Measurements from ENCODE around the gene SLC35G2. TPM values are rescaled to one million over a fixed set of nuclear protein-coding genes. Genes with fewer than 3 reads are reported as not detected.
A peak's percentile ranks its signal among the peaks of the same experiment; 100 is the strongest.
"Not testable (repeated sequence)": the region's sequence is repeated elsewhere in the genome, so short reads cannot be mapped to it uniquely, and the experiment has no call there.

The SLC35G2 gene
- total RNA-seq, 2 donors from 2014 or later: 3.4 to 9.6 TPM

- no peak for ATAC-seq (replicated peaks)
- no peak overlapping the region for H3K4me3 Mint-ChIP-seq
- H3K27ac Mint-ChIP-seq: no peak overlapping the region
Measured at GRCh38 chr3:136844724-136845123, 25.8 kb downstream of the SLC35G2 start.

DNA sequence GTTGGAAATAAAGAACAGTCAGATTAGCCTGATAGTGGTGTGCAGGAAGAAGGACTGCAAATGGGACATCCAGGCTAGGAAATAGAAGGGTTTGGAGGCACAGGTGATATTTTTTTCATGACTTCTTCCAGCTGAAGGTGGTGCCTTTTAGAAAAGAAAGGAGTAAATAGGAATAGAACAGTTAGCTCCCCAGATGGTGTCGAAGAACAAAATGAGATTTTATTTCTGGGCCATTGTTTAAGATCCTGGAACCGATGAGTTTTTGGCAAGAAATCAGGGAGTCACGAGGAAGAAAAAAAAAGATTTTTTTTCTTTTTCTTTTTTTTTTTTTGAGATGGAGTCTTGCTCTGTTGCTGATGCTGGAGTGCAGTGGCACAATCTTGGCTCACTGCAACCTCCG, 33.3 kb downstream of the SLC35G2 start:
- no peaks in the 10 kb centered on the region for H3K27me3 Mint-ChIP-seq
- H3K36me3 Mint-ChIP-seq (ENCODE audit: low read depth): peaks cover 18% of the 10 kb centered on the region
- H3K27ac Mint-ChIP-seq: no peak overlapping the region
- no peaks in the 10 kb centered on the region for H3K9me3 Mint-ChIP-seq
- H3K4me3 Mint-ChIP-seq: no peak overlapping the region
- ATAC-seq (replicated peaks): no peak
- H3K4me1 Mint-ChIP-seq: no peaks in the 10 kb centered on the region

More at GRCh38 chr3:136844724-136845123, 25.8 kb downstream of the SLC35G2 start:
- Mint-ChIP-seq H3K27me3 (no peaks in the 10 kb centered on the region), H3K9me3 (no peaks in the 10 kb centered on the region), H3K4me1 (peaks cover 4% of the 10 kb centered on the region), H3K36me3 (ENCODE audit: low read depth) (peaks cover 49% of the 10 kb centered on the region)

GRCh38 chr3:136856665-136857064, 37.7 kb downstream of the SLC35G2 start:
- peaks cover 25% of the 10 kb centered on the region for H3K36me3 Mint-ChIP-seq (ENCODE audit: low read depth)
- no peak overlapping the region for H3K4me3 Mint-ChIP-seq
- H3K27ac Mint-ChIP-seq: no peak overlapping the region
- ATAC-seq (replicated peaks): no peak
- no peaks in the 10 kb centered on the region for H3K27me3 Mint-ChIP-seq
- H3K4me1 Mint-ChIP-seq: peaks cover 19% of the 10 kb centered on the region
- H3K9me3 Mint-ChIP-seq: no peaks in the 10 kb centered on the region

DNA sequence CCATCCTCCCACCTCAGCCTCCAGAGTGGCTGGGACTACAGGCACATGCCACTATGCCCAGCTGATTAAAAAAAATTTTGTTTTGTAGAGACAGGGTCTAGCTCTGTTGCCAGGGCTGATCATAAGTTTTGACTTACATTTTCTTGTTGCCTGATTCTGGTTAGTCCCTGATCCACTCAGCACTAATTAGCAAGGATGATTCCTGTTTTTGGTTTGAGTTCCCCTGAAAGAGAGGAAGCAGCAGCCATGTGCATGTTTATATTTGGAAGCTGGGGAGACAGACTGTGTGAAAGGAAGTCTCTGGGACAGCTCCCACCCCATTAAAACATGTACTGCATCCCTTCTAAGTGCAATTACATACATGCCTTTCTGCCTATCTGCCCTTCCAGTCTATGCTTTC, 39.5 kb downstream of the SLC35G2 start:
- H3K4me3 Mint-ChIP-seq: no peak overlapping the region
- H3K36me3 Mint-ChIP-seq (ENCODE audit: low read depth): peaks cover 30% of the 10 kb centered on the region
- no peaks in the 10 kb centered on the region for H3K9me3 Mint-ChIP-seq
- no peaks in the 10 kb centered on the region for H3K27me3 Mint-ChIP-seq
- H3K4me1 Mint-ChIP-seq: peaks cover 19% of the 10 kb centered on the region
- no peak for ATAC-seq (replicated peaks)
- no peak overlapping the region for H3K27ac Mint-ChIP-seq

GRCh38 chr3:136860541-136860940, 41.6 kb downstream of the SLC35G2 start:
- peak overlapping the region; percentile 99 for H3K4me3 Mint-ChIP-seq
- peaks cover 19% of the 10 kb centered on the region for H3K4me1 Mint-ChIP-seq
- H3K9me3 Mint-ChIP-seq: no peaks in the 10 kb centered on the region
- no peaks in the 10 kb centered on the region for H3K27me3 Mint-ChIP-seq
- H3K27ac Mint-ChIP-seq: peak overlapping the region; percentile 95
- no peak for ATAC-seq (replicated peaks)
- peaks cover 28% of the 10 kb centered on the region for H3K36me3 Mint-ChIP-seq (ENCODE audit: low read depth)

DNA sequence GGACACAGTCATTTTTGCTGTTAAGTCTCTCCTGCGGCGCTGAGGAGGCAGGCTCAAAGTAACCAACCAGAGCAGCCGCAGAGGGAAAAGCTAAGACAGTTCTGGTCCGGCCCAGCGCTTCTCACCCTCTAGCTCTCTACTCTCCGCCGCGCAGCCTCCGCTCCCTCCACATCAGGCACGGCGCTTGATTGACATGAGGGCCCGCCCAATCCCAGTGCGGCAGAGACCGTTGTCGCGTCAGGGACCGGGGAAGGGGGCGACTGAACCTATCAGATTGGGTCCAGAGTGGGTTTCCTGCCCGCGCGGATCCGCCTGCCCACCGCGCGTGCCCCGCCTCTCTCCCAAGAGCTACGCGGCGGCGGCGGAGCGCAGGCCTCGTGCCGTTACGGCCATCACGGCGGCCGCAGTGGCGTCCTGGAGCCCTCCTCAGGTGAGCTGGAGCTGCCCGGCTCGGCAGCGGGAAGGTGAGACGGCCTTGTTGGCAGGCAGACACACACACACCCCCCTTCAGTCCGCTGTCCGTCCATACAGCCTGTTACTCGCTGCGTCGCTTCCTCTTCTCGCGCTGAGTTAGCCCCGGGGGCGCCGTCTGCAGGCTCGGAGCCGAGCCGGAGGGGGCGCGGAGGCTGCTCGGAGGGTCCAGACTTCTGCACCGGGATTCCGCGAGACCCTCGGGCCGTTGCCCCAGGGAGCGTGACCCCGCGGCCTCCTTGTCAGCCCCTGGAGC, 43.1 kb downstream of the SLC35G2 start, which contains the start of gene NCK1:
TSS of gene NCK1 (plus strand) at position 319 of the 727 bp plus-strand sequence. CDS start 65,794 bp downstream, outside the sequence.
- peaks cover 24% of the 10 kb centered on the region for H3K4me1 Mint-ChIP-seq
- H3K27ac Mint-ChIP-seq: peak within 1 kb of the TSS; percentile 95
- peak; percentile 98 for ATAC-seq (replicated peaks)

GRCh38 chr3:136862617-136863322, 43.8 kb downstream of the SLC35G2 start:
- Mint-ChIP-seq H3K27ac (peak overlapping the region; percentile 95), H3K27me3 (no peaks in the 10 kb centered on the region), H3K9me3 (no peaks in the 10 kb centered on the region), H3K4me1 (peaks cover 31% of the 10 kb centered on the region), H3K36me3 (ENCODE audit: low read depth) (peaks cover 47% of the 10 kb centered on the region), H3K4me3 (peak overlapping the region; percentile 99)
- peak; percentile 30 for ATAC-seq (replicated peaks)

More for the DNA sequence above, 43.1 kb downstream of the SLC35G2 start, which contains the start of gene NCK1:
- no peaks in the 10 kb centered on the region for H3K9me3 Mint-ChIP-seq
- H3K4me3 Mint-ChIP-seq: peak within 1 kb of the TSS; percentile 99
- peaks cover 43% of the 10 kb centered on the region for H3K36me3 Mint-ChIP-seq (ENCODE audit: low read depth)
- H3K27me3 Mint-ChIP-seq: no peaks in the 10 kb centered on the region

- no peak overlapping the region for H3K4me3 Mint-ChIP-seq
- no peaks in the 10 kb centered on the region for H3K27me3 Mint-ChIP-seq
- no peak for ATAC-seq (replicated peaks)
- peaks cover 5% of the 10 kb centered on the region for H3K9me3 Mint-ChIP-seq
- H3K36me3 Mint-ChIP-seq (ENCODE audit: low read depth): peaks cover 83% of the 10 kb centered on the region
- peaks cover 35% of the 10 kb centered on the region for H3K4me1 Mint-ChIP-seq
- H3K27ac Mint-ChIP-seq: no peak overlapping the region
Measured at GRCh38 chr3:136869282-136869681, 50.4 kb downstream of the SLC35G2 start.

GRCh38 chr3:136872258-136872657, 53.3 kb downstream of the SLC35G2 start:
- not testable (repeated sequence) for ATAC-seq (replicated peaks); H3K9me3 Mint-ChIP-seq; H3K27me3 Mint-ChIP-seq; H3K4me3 Mint-ChIP-seq
- H3K4me1 Mint-ChIP-seq: peaks cover 29% of the 10 kb centered on the region
- H3K27ac Mint-ChIP-seq: peak overlapping the region; percentile 12
- peaks cover 77% of the 10 kb centered on the region for H3K36me3 Mint-ChIP-seq (ENCODE audit: low read depth)

GRCh38 chr3:136879510-136879909, 60.6 kb downstream of the SLC35G2 start:
- not testable (repeated sequence) for H3K4me3 Mint-ChIP-seq; H3K9me3 Mint-ChIP-seq; H3K36me3 Mint-ChIP-seq (ENCODE audit: low read depth); ATAC-seq (replicated peaks); H3K27ac Mint-ChIP-seq; H3K27me3 Mint-ChIP-seq
- peaks cover 37% of the 10 kb centered on the region for H3K4me1 Mint-ChIP-seq

- Mint-ChIP-seq H3K27me3 (no peaks in the 10 kb centered on the region), H3K9me3 (no peaks in the 10 kb centered on the region), H3K36me3 (ENCODE audit: low read depth) (no peaks in the 10 kb centered on the region), H3K4me3 (no peak overlapping the region), H3K4me1 (peaks cover 43% of the 10 kb centered on the region), H3K27ac (no peak overlapping the region)
- ATAC-seq (replicated peaks): peak; percentile 70
Measured at GRCh38 chr3:136882571-136882970, 63.6 kb downstream of the SLC35G2 start.

DNA sequence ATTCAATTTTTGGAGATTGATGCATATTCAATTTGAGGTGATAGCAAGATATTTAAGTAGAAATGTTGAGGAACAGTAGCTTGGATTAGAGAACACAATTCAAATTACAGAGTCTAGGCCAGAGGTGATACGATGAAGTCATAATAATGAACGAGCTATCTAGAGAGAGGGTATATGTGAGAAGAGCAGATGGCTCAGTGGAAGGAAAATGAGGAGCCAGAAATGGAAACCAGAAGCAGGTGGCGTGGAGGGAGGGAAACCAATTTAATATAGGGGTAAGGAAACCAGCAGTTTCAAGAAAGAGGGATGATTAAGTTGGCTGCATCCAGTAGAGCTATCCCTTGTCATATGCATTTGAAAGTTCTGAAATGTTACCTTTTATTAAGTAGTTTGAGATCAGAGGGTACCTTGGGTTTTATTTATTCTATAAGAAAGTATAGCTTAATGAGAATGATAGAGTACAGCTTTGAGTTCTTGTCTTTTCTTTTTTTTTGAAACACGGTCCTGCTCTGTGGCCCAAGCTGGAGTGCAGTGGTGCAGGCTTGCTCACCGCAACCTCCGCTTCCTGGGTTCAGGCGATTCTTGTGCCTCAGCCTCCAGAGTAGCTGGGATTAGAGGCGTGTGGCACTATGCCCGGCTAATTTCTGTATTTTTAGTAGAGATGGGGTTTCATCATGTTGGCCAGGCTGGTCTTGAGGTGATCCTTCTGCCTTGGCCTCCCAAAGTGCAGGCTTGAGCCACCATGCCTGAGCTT, 65.2 kb downstream of the SLC35G2 start:
- Mint-ChIP-seq H3K9me3 (no peaks in the 10 kb centered on the region), H3K4me3 (no peak overlapping the region), H3K27me3 (no peaks in the 10 kb centered on the region), H3K4me1 (peaks cover 47% of the 10 kb centered on the region), H3K36me3 (ENCODE audit: low read depth) (peaks cover 8% of the 10 kb centered on the region), H3K27ac (peak overlapping the region; percentile 39)
- ATAC-seq (replicated peaks): no peak

- Mint-ChIP-seq H3K27me3 (no peaks in the 10 kb centered on the region), H3K4me1 (peaks cover 47% of the 10 kb centered on the region), H3K9me3 (no peaks in the 10 kb centered on the region), H3K27ac (peak overlapping the region; percentile 70), H3K4me3 (peak overlapping the region; percentile 66), H3K36me3 (ENCODE audit: low read depth) (peaks cover 13% of the 10 kb centered on the region)
- ATAC-seq (replicated peaks): peak; percentile 55
Measured at GRCh38 chr3:136885357-136886213, 66.7 kb downstream of the SLC35G2 start.

DNA sequence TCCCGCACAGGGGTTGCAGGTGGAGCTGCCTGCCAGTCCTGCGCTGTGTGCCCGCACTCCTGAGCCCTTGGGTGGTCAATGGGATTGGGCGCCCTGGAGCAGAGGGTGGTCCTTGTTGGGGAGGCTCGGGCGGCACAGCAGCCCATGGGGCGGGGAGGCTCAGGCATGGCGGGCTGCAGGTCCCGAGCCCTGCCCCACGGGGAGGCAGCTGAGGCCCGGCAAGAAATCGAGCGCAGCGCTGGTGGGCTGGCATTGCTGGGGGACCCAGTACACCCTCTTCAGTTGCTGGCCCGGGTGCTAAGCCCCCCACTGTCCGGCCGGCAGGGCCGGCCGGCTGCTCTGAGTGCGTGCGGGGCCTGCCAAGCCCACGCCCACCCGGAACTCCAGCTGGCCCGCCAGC, 71.0 kb downstream of the SLC35G2 start:
- Mint-ChIP-seq H3K27ac (no peak overlapping the region), H3K4me1 (peaks cover 45% of the 10 kb centered on the region), H3K27me3 (no peaks in the 10 kb centered on the region), H3K4me3 (no peak overlapping the region), H3K36me3 (ENCODE audit: low read depth) (peaks cover 30% of the 10 kb centered on the region), H3K9me3 (peaks cover 3% of the 10 kb centered on the region)
- no peak for ATAC-seq (replicated peaks)
